Activated gamma-delta T cell treated with anti-CD3 and anti-CD28 coated beads, Interleukin-2, amount 50 U/mL, for 16 hours (primary cell): ENCODE results near the gene ZNF555.
A peak's percentile ranks its signal among the peaks of the same experiment; 100 is the strongest.
"Not testable (repeated sequence)": the region's sequence is repeated elsewhere in the genome, so short reads cannot be mapped to it uniquely, and the experiment has no call there.

Experiments
- DNase-seq: peaks from one replicate; pipeline ENCODE4 v3.0.0-alpha.2; 2020; ENCODE audit warnings: low read depth

Gene ZNF555

GRCh38 chr19:2840794-2841791, at the start of gene ZNF555:
Gene ZNF555, plus strand, starts transcription at chr19:2841475. Its CDS starts 98 bp downstream, at chr19:2841573.
- DNase-seq = peak; percentile 98

- no peak for DNase-seq
Measured at GRCh38 chr19:2791876-2792275, 49.4 kb upstream of the ZNF555 start.

- not testable (repeated sequence) for DNase-seq
Measured at GRCh38 chr19:2792666-2793065, 48.6 kb upstream of the ZNF555 start.

GRCh38 chr19:2793126-2793525, 48.1 kb upstream of the ZNF555 start:
- no peak for DNase-seq

GRCh38 chr19:2793577-2793976, 47.7 kb upstream of the ZNF555 start:
- no peak for DNase-seq

GRCh38 chr19:2795827-2796658, 45.2 kb upstream of the ZNF555 start:
- no peak for DNase-seq

- DNase-seq = no peak
Measured at GRCh38 chr19:2796659-2797266, 44.5 kb upstream of the ZNF555 start.

- no peak for DNase-seq
Measured at GRCh38 chr19:2797280-2797679, 44.0 kb upstream of the ZNF555 start.

- no peak for DNase-seq
Measured at GRCh38 chr19:2798158-2798685, 43.1 kb upstream of the ZNF555 start.

- no peak for DNase-seq
Measured at GRCh38 chr19:2798733-2799132, 42.5 kb upstream of the ZNF555 start.

GRCh38 chr19:2799273-2800020, 41.8 kb upstream of the ZNF555 start:
- DNase-seq = no peak

GRCh38 chr19:2800506-2800905, 40.8 kb upstream of the ZNF555 start:
- DNase-seq = no peak

- no peak for DNase-seq
Measured at GRCh38 chr19:2802826-2803225, 38.4 kb upstream of the ZNF555 start.

GRCh38 chr19:2803486-2804155, 37.7 kb upstream of the ZNF555 start:
- DNase-seq = no peak

- DNase-seq = no peak
Measured at GRCh38 chr19:2804156-2805004, 36.9 kb upstream of the ZNF555 start.

GRCh38 chr19:2805261-2805900, 35.9 kb upstream of the ZNF555 start:
- no peak for DNase-seq

- DNase-seq = no peak
Measured at GRCh38 chr19:2805991-2806649, 35.2 kb upstream of the ZNF555 start.

- no peak for DNase-seq
Measured at GRCh38 chr19:2806736-2807378, 34.4 kb upstream of the ZNF555 start.
